Caco-2 (cell line): Measurements from ENCODE around the gene RHOB. TPM values are rescaled to one million over a fixed set of nuclear protein-coding genes. Genes with fewer than 3 reads are reported as not detected.

Experiments used
- BruUV-seq: library from RNA; stranded (reverse); fragments of 400-500 nt; replicated peaks from 2 replicates; lab custom pipeline; 2021; lab: Mats Ljungman, UMichigan
- CTCF ChIA-PET: fragments of 300-600 bp; sonication (Branson Sonifier 250); formaldehyde crosslinking; loops from one replicate; lab custom pipeline; 2022; ENCODE audit warnings: antibody characterized with exemption; lab: Charles Lee
- POLR2A ChIA-PET: fragments of 300-600 bp; sonication (Branson Sonifier 250); formaldehyde crosslinking; loops from one replicate; lab custom pipeline; 2022; ENCODE audit warnings: antibody characterized with exemption; lab: Charles Lee
- DNase-seq, 2 experiments: peaks; one replicate each; pipeline versions ENCODE4 v3.0.0 to v3.0.0-alpha.2; 2020 to 2022
- H3K27me3 ChIP-seq: replicated peaks from 2 replicates; pipeline ENCODE4 v1.6.0; 2011; ENCODE audit warnings: low read length; ENCODE audit not compliant: control insufficient read depth, insufficient read depth
- H3K36me3 ChIP-seq: 2 replicates; pipeline ENCODE4 v1.5.1; 2011; ENCODE audit warnings: low read length; ENCODE audit not compliant: control insufficient read depth, insufficient read depth
- H3K4me1 ChIP-seq: fragments of 250-450 bp; sonication (Bioruptor Pico); 2 replicates; pipeline ENCODE4 v1.5.1; 2020; ENCODE audit warnings: mild to moderate bottlenecking
- H3K4me3 ChIP-seq: 2 replicates; pipeline ENCODE4 v1.5.1; 2011; ENCODE audit warnings: low read depth, mild to moderate bottlenecking, control low read depth, low read length
- H3K9me3 ChIP-seq: fragments of 250-450 bp; sonication (Bioruptor Pico); 2 replicates; pipeline ENCODE4 v1.5.1; 2020; ENCODE audit warnings: mild to moderate bottlenecking, moderate library complexity
- H3K27ac Mint-ChIP-seq: one replicate; pipeline ENCODE4 v1.8.0; 2022; ENCODE audit warnings: mixed read lengths; ENCODE audit not compliant: unreplicated experiment
- H3K27me3 Mint-ChIP-seq: one replicate; pipeline ENCODE4 v1.8.0; 2022; ENCODE audit warnings: mixed read lengths; ENCODE audit not compliant: insufficient read depth, unreplicated experiment
- H3K36me3 Mint-ChIP-seq: one replicate; pipeline ENCODE4 v1.8.0; 2022; ENCODE audit warnings: mild to moderate bottlenecking, mixed read lengths; ENCODE audit not compliant: insufficient read depth, unreplicated experiment
- H3K4me1 Mint-ChIP-seq: one replicate; pipeline ENCODE4 v1.8.0; 2022; ENCODE audit warnings: low read depth, mixed read lengths; ENCODE audit not compliant: unreplicated experiment
- H3K4me3 Mint-ChIP-seq: one replicate; pipeline ENCODE4 v1.8.0; 2022; ENCODE audit warnings: mild to moderate bottlenecking, moderate library complexity, mixed read lengths; ENCODE audit not compliant: unreplicated experiment
- H3K9me3 Mint-ChIP-seq: one replicate; pipeline ENCODE4 v1.8.0; 2022; ENCODE audit warnings: mixed read lengths; ENCODE audit not compliant: unreplicated experiment
- CTCF ChIP-seq, 2 experiments: fragments of 200-600 bp in 1 of 2; IDR thresholded peaks; 1 replicate in 1 of 2; 2 replicates in 1 of 2; pipeline versions ENCODE4 v1.5.1 to v1.8.0; 2011 to 2022; ENCODE audit warnings: antibody characterized with exemption in 1 of 2, control low read depth in 1 of 2, inconsistent platforms in 1 of 2, low read depth in 1 of 2, low read length in 1 of 2, mild to moderate bottlenecking in 1 of 2, moderate library complexity in 1 of 2; ENCODE audit not compliant: insufficient read depth in 1 of 2, severe bottlenecking in 1 of 2, unreplicated experiment in 1 of 2
- intact Hi-C: fragments of 100-400 bp; cut with micrococcal nuclease; formaldehyde crosslinking; loops from one replicate; pipeline ENCODE4 v1.10.0; 2022; ENCODE audit not compliant: unreplicated experiment
- total RNA-seq: library from RNA; stranded (reverse); gene quantifications from 2 replicates; pipeline ENCODE4 v1.2.3, GENCODE V29; 2022

Gene RHOB
- total RNA-seq, 1 experiment from 2014 or later: 20.8 TPM

- Mint-ChIP-seq H3K27ac (no peak overlapping the region), H3K36me3 (no peaks in the 10 kb centered on the region), H3K4me1 (peaks cover 9% of the 10 kb centered on the region), H3K9me3 (no peaks in the 10 kb centered on the region), H3K4me3 (no peak overlapping the region), H3K27me3 (peaks cover 2% of the 10 kb centered on the region)
- Histone ChIP-seq H3K36me3 (no peaks in the 10 kb centered on the region), H3K9me3 (no peaks in the 10 kb centered on the region), H3K4me1 (peaks cover 9% of the 10 kb centered on the region; the same call in 1 of the 2 replicates), H3K27me3 (no peaks in the 10 kb centered on the region), H3K4me3 (no peak overlapping the region)
- no peak for TF ChIP-seq CTCF (IDR thresholded peaks at IDR 0.05; ENCODE audit: insufficient read depth in 1 of 2, low read depth in 1 of 2, low read length in 1 of 2, severe bottlenecking in 1 of 2, unreplicated experiment in 1 of 2)
- DNase-seq: no peak
- intact Hi-C loops: no loop called here
- POLR2A ChIA-PET: interaction anchor here (1.4 kb wide), 1 partner anchor 25 kb away, joined by 5 read pairs; the partner anchor contains the start of gene RHOB
- CTCF ChIA-PET: no interaction called here
- BruUV-seq: no TSS peak
These were observed 25.2 kb downstream of the RHOB start for GRCh38 chr2:20471902-20472559.

GRCh38 chr2:20472569-20472968, 25.7 kb downstream of the RHOB start:
- no peaks in the 10 kb centered on the region for H3K36me3 Mint-ChIP-seq
- H3K27me3 Mint-ChIP-seq: peaks cover 2% of the 10 kb centered on the region
- Histone ChIP-seq H3K4me3 (no peak overlapping the region), H3K36me3 (no peaks in the 10 kb centered on the region), H3K9me3 (no peaks in the 10 kb centered on the region), H3K27me3 (no peaks in the 10 kb centered on the region), H3K4me1 (peaks cover 9% of the 10 kb centered on the region; the same call in 1 of the 2 replicates)
- ChIA-PET CTCF (no interaction called here), POLR2A (interaction anchor here (1.4 kb wide), 1 partner anchor 26 kb away, joined by 5 read pairs; the partner anchor contains the start of gene RHOB)
- no peak for TF ChIP-seq CTCF (IDR thresholded peaks at IDR 0.05; ENCODE audit: insufficient read depth in 1 of 2, low read depth in 1 of 2, low read length in 1 of 2, severe bottlenecking in 1 of 2, unreplicated experiment in 1 of 2)
- no peak overlapping the region for H3K4me3 Mint-ChIP-seq
- H3K27ac Mint-ChIP-seq: no peak overlapping the region
- DNase-seq: no peak
- intact Hi-C loops: no loop called here
- BruUV-seq: no TSS peak
- H3K4me1 Mint-ChIP-seq: peaks cover 9% of the 10 kb centered on the region
- H3K9me3 Mint-ChIP-seq: no peaks in the 10 kb centered on the region

DNA sequence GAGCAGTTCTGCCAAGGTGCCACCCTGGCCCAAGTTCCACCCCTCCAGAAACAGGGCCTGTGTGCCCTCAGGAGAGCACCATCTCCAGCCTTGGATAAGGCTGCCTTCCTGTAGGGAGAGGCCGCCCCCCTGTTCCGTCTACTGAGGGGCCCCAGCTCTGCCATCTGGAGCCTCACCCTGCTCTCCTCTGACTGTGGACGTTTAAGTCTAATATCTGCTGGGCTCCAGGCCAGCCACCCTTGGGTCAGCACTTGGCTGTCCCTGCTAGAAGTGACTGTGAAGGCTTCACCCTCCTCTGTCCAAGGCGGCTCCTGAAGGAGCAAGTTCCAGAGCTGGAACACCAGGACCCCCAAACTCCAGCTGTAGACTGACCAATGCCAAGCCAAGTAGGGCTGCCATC, 26.3 kb downstream of the RHOB start:
- Mint-ChIP-seq H3K9me3 (no peaks in the 10 kb centered on the region), H3K27me3 (peaks cover 2% of the 10 kb centered on the region), H3K4me3 (no peak overlapping the region), H3K27ac (no peak overlapping the region), H3K4me1 (peaks cover 9% of the 10 kb centered on the region), H3K36me3 (no peaks in the 10 kb centered on the region)
- POLR2A ChIA-PET: interaction anchor here (1.4 kb wide), 1 partner anchor 26 kb away, joined by 5 read pairs; the partner anchor contains the start of gene RHOB
- DNase-seq: no peak
- H3K4me3 ChIP-seq: no peak overlapping the region
- no peaks in the 10 kb centered on the region for H3K36me3 ChIP-seq
- no peaks in the 10 kb centered on the region for H3K9me3 ChIP-seq
- no TSS peak for BruUV-seq
- peaks cover 9% of the 10 kb centered on the region; the same call in 1 of the 2 replicates for H3K4me1 ChIP-seq
- no peak for TF ChIP-seq CTCF (IDR thresholded peaks at IDR 0.05; ENCODE audit: insufficient read depth in 1 of 2, low read depth in 1 of 2, low read length in 1 of 2, severe bottlenecking in 1 of 2, unreplicated experiment in 1 of 2)
- H3K27me3 ChIP-seq: no peaks in the 10 kb centered on the region
- CTCF ChIA-PET: no interaction called here
- intact Hi-C loops: no loop called here
